Spinal cord (tissue), 10 donors: ENCODE data around the gene SMOC2. TPM values are rescaled to one million over a fixed set of nuclear protein-coding genes. Genes with fewer than 3 reads are reported as not detected.

Source experiments
- DNase-seq, 6 donors: peaks; one replicate each; pipeline versions ENCODE4 v3.0.0 to v3.0.0-alpha.2; 2013 to 2015; ENCODE audit warnings: low spot score in 6 of 6, low read depth in 4 of 6
- H3K27ac ChIP-seq: one replicate; pipeline ENCODE4 v1.5.1; 2013; ENCODE audit warnings: low read depth, low read length, control low read depth
- H3K27me3 ChIP-seq: one replicate; pipeline ENCODE4 v1.6.1; 2013; ENCODE audit warnings: low read length; ENCODE audit not compliant: control insufficient read depth, insufficient read depth
- H3K36me3 ChIP-seq: one replicate; pipeline ENCODE4 v1.6.1; 2013; ENCODE audit warnings: low read length; ENCODE audit not compliant: control insufficient read depth, insufficient read depth
- H3K4me1 ChIP-seq: one replicate; pipeline ENCODE4 v1.6.1; 2013; ENCODE audit warnings: low read length; ENCODE audit not compliant: control insufficient read depth, insufficient read depth
- H3K4me3 ChIP-seq: one replicate; pipeline ENCODE4 v1.5.1; 2013; ENCODE audit warnings: low read depth, low read length, control low read depth
- H3K9me3 ChIP-seq: one replicate; pipeline ENCODE4 v1.6.1; 2013; ENCODE audit warnings: low read length; ENCODE audit not compliant: control insufficient read depth, insufficient read depth
- WGBS: methylation state at CpG from one replicate; pipeline ENCODE4 v1.1.5; 2013; ENCODE audit warnings: missing lambda C conversion rate; ENCODE audit not compliant: insufficient coverage; 5-methylcytosine and 5-hydroxymethylcytosine counted together
- polyA plus RNA-seq, 2 donors: library from polyadenylated mRNA; unstranded; fragments of 120-200 nt; gene quantifications; one replicate each; pipeline ENCODE4 v1.2.1, GENCODE V29; 2013; ENCODE audit not compliant: insufficient read length in 2 of 2
- total RNA-seq, 2 donors: library from RNA; depleted of rRNA in 1 of 2; stranded (reverse); fragments of 120-200 nt in 1 of 2; fragments of >200 nt in 1 of 2; gene quantifications; one replicate each; pipeline versions ENCODE4 v1.2.3 to v1.2.4, GENCODE V29; 2013 to 2014
- donor health status: healthy.

Gene SMOC2
- total and polyA plus RNA-seq, 4 donors, result 8.3 to 96.0 (median 45.6) TPM

GRCh38 chr6:168414336-168415097, 26.5 kb upstream of the SMOC2 start:
- DNase-seq, result peak in 1 of 6 donors; percentile 60
- no peak overlapping the region for H3K4me3 ChIP-seq
- no peak overlapping the region for H3K27ac ChIP-seq
- peaks cover 35% of the 10 kb centered on the region for H3K4me1 ChIP-seq
- 25% methylated on average over 7 of the region's 14 CpGs for WGBS
- no peaks in the 10 kb centered on the region for H3K36me3 ChIP-seq
- no peaks in the 10 kb centered on the region for H3K9me3 ChIP-seq
- H3K27me3 ChIP-seq, result peaks cover 5% of the 10 kb centered on the region

- no peak for DNase-seq
- no peaks in the 10 kb centered on the region for H3K36me3 ChIP-seq
- H3K4me3 ChIP-seq, result no peak overlapping the region
- H3K27me3 ChIP-seq, result peaks cover 5% of the 10 kb centered on the region
- peaks cover 36% of the 10 kb centered on the region for H3K4me1 ChIP-seq
- no peak overlapping the region for H3K27ac ChIP-seq
- no peaks in the 10 kb centered on the region for H3K9me3 ChIP-seq
- 70% methylated on average over 24 of the region's 26 CpGs for WGBS
Measured at GRCh38 chr6:168415098-168415992, 25.6 kb upstream of the SMOC2 start.

- H3K27ac ChIP-seq, result no peak overlapping the region
- DNase-seq, result no peak
- H3K4me3 ChIP-seq, result no peak overlapping the region
- WGBS, result 95% methylated on average over 15 of the region's 15 CpGs
- H3K27me3 ChIP-seq, result peaks cover 5% of the 10 kb centered on the region
- peaks cover 36% of the 10 kb centered on the region for H3K4me1 ChIP-seq
- no peaks in the 10 kb centered on the region for H3K36me3 ChIP-seq
- H3K9me3 ChIP-seq, result no peaks in the 10 kb centered on the region
Measured at GRCh38 chr6:168415993-168416530, 24.9 kb upstream of the SMOC2 start.

GRCh38 chr6:168416531-168416930, 24.5 kb upstream of the SMOC2 start:
- Histone ChIP-seq H3K36me3 (no peaks in the 10 kb centered on the region), H3K4me3 (no peak overlapping the region), H3K27ac (no peak overlapping the region), H3K4me1 (peaks cover 36% of the 10 kb centered on the region), H3K9me3 (no peaks in the 10 kb centered on the region), H3K27me3 (peaks cover 5% of the 10 kb centered on the region)
- no peak for DNase-seq
- WGBS, result 92% methylated on average over 13 of the region's 15 CpGs

GRCh38 chr6:168417191-168417590, 23.8 kb upstream of the SMOC2 start:
- peak in 2 of 6 donors; percentile 38 to 55 for DNase-seq
- Histone ChIP-seq H3K4me3 (no peak overlapping the region), H3K4me1 (peaks cover 36% of the 10 kb centered on the region)

GRCh38 chr6:168417679-168418557, 23.1 kb upstream of the SMOC2 start:
- no peaks in the 10 kb centered on the region for H3K9me3 ChIP-seq
- peaks cover 5% of the 10 kb centered on the region for H3K27me3 ChIP-seq
- no peaks in the 10 kb centered on the region for H3K36me3 ChIP-seq
- H3K27ac ChIP-seq, result no peak overlapping the region
- WGBS, result 49% methylated on average over 15 of the region's 19 CpGs
- H3K4me1 ChIP-seq, result peaks cover 36% of the 10 kb centered on the region
- peak in 2 of 6 donors; percentile 37 to 49 for DNase-seq
- no peak overlapping the region for H3K4me3 ChIP-seq

More at GRCh38 chr6:168417191-168417590, 23.8 kb upstream of the SMOC2 start:
- WGBS, result 34% methylated on average over 6 of the region's 9 CpGs
- Histone ChIP-seq H3K27ac (no peak overlapping the region), H3K9me3 (no peaks in the 10 kb centered on the region), H3K27me3 (peaks cover 5% of the 10 kb centered on the region), H3K36me3 (no peaks in the 10 kb centered on the region)

GRCh38 chr6:168418711-168419121, 22.3 kb upstream of the SMOC2 start:
- WGBS, result 23% methylated on average over 5 of the region's 7 CpGs
- H3K4me1 ChIP-seq, result peaks cover 36% of the 10 kb centered on the region
- H3K4me3 ChIP-seq, result no peak overlapping the region

GRCh38 chr6:168419569-168419968, 21.4 kb upstream of the SMOC2 start:
- H3K4me1 ChIP-seq, result peaks cover 36% of the 10 kb centered on the region
- peaks cover 5% of the 10 kb centered on the region for H3K27me3 ChIP-seq
- DNase-seq, result no peak
- no peak overlapping the region for H3K27ac ChIP-seq
- no peaks in the 10 kb centered on the region for H3K36me3 ChIP-seq
- 86% methylated on average over 6 of the region's 9 CpGs for WGBS
- no peak overlapping the region for H3K4me3 ChIP-seq
- no peaks in the 10 kb centered on the region for H3K9me3 ChIP-seq

More at GRCh38 chr6:168418711-168419121, 22.3 kb upstream of the SMOC2 start:
- H3K9me3 ChIP-seq, result no peaks in the 10 kb centered on the region
- H3K27ac ChIP-seq, result no peak overlapping the region
- peak in 2 of 6 donors; percentile 71 to 74 for DNase-seq
- peaks cover 5% of the 10 kb centered on the region for H3K27me3 ChIP-seq
- no peaks in the 10 kb centered on the region for H3K36me3 ChIP-seq

- 97% methylated on average over 9 of the region's 9 CpGs for WGBS
- H3K27me3 ChIP-seq, result peaks cover 5% of the 10 kb centered on the region
- H3K27ac ChIP-seq, result no peak overlapping the region
- H3K4me3 ChIP-seq, result no peak overlapping the region
- H3K36me3 ChIP-seq, result no peaks in the 10 kb centered on the region
- H3K4me1 ChIP-seq, result peaks cover 34% of the 10 kb centered on the region
- DNase-seq, result no peak
- H3K9me3 ChIP-seq, result no peaks in the 10 kb centered on the region
Measured at GRCh38 chr6:168420084-168420483, 20.9 kb upstream of the SMOC2 start.
